HUES6 (cell line): ENCODE measurements around the gene UBE2J1.
"Not testable (repeated sequence)": the region's sequence is repeated elsewhere in the genome, so short reads cannot be mapped to it uniquely, and the experiment has no call there.

Experiments
- H3K27ac ChIP-seq: 2 replicates; pipeline ENCODE4 v1.7.0; 2013; ENCODE audit warnings: low read depth, mild to moderate bottlenecking, low read length, inconsistent platforms
- H3K27me3 ChIP-seq: 2 replicates; pipeline ENCODE4 v1.6.1; 2013; ENCODE audit warnings: low read length; ENCODE audit not compliant: control insufficient read depth, insufficient read depth
- H3K36me3 ChIP-seq: 2 replicates; pipeline ENCODE4 v1.6.1; 2013; ENCODE audit warnings: low read length; ENCODE audit not compliant: control insufficient read depth, insufficient read depth
- H3K4me1 ChIP-seq: 2 replicates; pipeline ENCODE4 v1.6.1; 2013; ENCODE audit warnings: low read length; ENCODE audit not compliant: control insufficient read depth, insufficient read depth
- H3K4me3 ChIP-seq: 2 replicates; pipeline ENCODE4 v1.5.1; 2013; ENCODE audit warnings: low read depth, low read length
- H3K9ac ChIP-seq: one replicate; pipeline ENCODE4 v1.6.1; 2013; ENCODE audit warnings: mild to moderate bottlenecking, low read length
- H3K9me3 ChIP-seq: 2 replicates; pipeline ENCODE4 v1.6.1; 2013; ENCODE audit warnings: low read depth, low read length; ENCODE audit not compliant: control insufficient read depth, insufficient read depth

The UBE2J1 gene, protein sequence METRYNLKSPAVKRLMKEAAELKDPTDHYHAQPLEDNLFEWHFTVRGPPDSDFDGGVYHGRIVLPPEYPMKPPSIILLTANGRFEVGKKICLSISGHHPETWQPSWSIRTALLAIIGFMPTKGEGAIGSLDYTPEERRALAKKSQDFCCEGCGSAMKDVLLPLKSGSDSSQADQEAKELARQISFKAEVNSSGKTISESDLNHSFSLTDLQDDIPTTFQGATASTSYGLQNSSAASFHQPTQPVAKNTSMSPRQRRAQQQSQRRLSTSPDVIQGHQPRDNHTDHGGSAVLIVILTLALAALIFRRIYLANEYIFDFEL

DNA sequence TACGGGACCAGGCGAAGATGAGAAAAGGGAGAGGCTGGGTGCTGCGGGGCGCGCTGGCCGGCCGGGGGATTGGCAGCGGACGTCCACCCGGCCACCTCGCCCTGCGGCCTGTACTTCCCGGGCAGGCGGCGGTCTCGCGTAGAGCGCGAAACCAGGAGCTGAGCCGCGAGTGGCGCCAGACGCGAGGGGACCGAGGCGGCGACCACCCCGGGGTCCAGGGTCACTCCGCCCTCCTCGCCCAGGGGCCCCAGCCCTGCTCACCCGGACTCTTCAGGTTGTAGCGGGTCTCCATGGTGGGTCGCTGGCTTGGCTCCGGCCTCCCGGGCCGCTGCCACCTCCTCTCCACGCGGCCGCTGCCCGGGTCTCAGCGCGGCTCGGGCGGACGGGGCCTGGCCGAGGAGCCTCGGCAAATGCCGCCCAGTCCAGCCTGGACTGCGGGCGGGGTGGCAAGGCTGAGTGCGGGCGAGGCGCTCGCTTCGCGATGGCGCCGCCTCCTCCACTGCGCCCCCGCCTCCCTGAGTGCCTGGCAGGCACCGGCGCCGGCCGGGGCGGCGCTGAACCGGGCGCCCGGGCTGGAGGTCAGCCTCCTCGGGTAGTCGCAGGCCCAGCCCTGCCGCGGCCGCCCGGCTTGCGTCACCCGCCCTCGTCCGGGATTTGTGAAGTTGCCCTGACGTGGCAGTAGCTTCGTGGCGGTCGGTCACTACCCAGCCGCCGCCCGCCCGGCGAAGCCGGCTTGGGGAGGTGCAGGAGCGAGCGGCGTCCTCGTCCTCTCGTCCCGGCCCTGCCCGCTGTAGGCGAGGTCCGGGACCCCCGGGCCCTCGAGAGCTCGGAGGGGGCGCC, at the start of gene UBE2J1:
UBE2J1 (minus strand) TSS at position 445 of the 840 bp plus-strand sequence; CDS start at position 292, 153 bp downstream.
- Histone ChIP-seq H3K9me3 (no peaks in the 10 kb centered on the region), H3K4me3 (peak within 1 kb of the TSS; percentile 68), H3K36me3 (no peaks in the 10 kb centered on the region), H3K27me3 (peaks cover 5% of the 10 kb centered on the region; the same call in 1 of the 2 replicates), H3K9ac (peak within 1 kb of the TSS; percentile 97), H3K27ac (peak within 1 kb of the TSS; percentile 36; the same call in 1 of the 2 replicates), H3K4me1 (peaks cover 24% of the 10 kb centered on the region; the same call in 1 of the 2 replicates)

GRCh38 chr6:89400912-89401399, 48.4 kb upstream of the UBE2J1 start:
- Histone ChIP-seq H3K27ac (no peak overlapping the region), H3K4me3 (no peak overlapping the region), H3K9ac (no peak overlapping the region), H3K9me3 (no peaks in the 10 kb centered on the region), H3K4me1 (peaks cover 5% of the 10 kb centered on the region; the same call in 1 of the 2 replicates), H3K27me3 (no peaks in the 10 kb centered on the region), H3K36me3 (no peaks in the 10 kb centered on the region)

GRCh38 chr6:89400050-89400449, 47.5 kb upstream of the UBE2J1 start:
- Histone ChIP-seq H3K36me3 (no peaks in the 10 kb centered on the region), H3K9ac (no peak overlapping the region), H3K4me1 (no peaks in the 10 kb centered on the region), H3K27ac (no peak overlapping the region), H3K9me3 (no peaks in the 10 kb centered on the region), H3K27me3 (no peaks in the 10 kb centered on the region), H3K4me3 (no peak overlapping the region)

GRCh38 chr6:89398762-89399525, 46.4 kb upstream of the UBE2J1 start:
- Histone ChIP-seq H3K9me3 (no peaks in the 10 kb centered on the region), H3K9ac (no peak overlapping the region), H3K4me3 (no peak overlapping the region), H3K27ac (no peak overlapping the region), H3K27me3 (no peaks in the 10 kb centered on the region), H3K36me3 (no peaks in the 10 kb centered on the region), H3K4me1 (no peaks in the 10 kb centered on the region)

- not testable (repeated sequence) for H3K27me3 ChIP-seq, H3K4me1 ChIP-seq, H3K27ac ChIP-seq, H3K9me3 ChIP-seq, H3K4me3 ChIP-seq, H3K36me3 ChIP-seq, H3K9ac ChIP-seq
Measured at GRCh38 chr6:89397884-89398283, 45.4 kb upstream of the UBE2J1 start.

- Histone ChIP-seq H3K36me3 (no peaks in the 10 kb centered on the region), H3K27ac (no peak overlapping the region), H3K9me3 (no peaks in the 10 kb centered on the region)
Measured at GRCh38 chr6:89393659-89394058, 41.1 kb upstream of the UBE2J1 start.

GRCh38 chr6:89392823-89393222, 40.3 kb upstream of the UBE2J1 start:
- Histone ChIP-seq H3K27me3 (no peaks in the 10 kb centered on the region), H3K36me3 (no peaks in the 10 kb centered on the region), H3K4me3 (no peak overlapping the region), H3K9me3 (no peaks in the 10 kb centered on the region), H3K27ac (no peak overlapping the region), H3K9ac (no peak overlapping the region), H3K4me1 (no peaks in the 10 kb centered on the region)

More at GRCh38 chr6:89393659-89394058, 41.1 kb upstream of the UBE2J1 start:
- H3K4me1 ChIP-seq: no peaks in the 10 kb centered on the region
- H3K9ac ChIP-seq: no peak overlapping the region
- no peak overlapping the region for H3K4me3 ChIP-seq
- H3K27me3 ChIP-seq: no peaks in the 10 kb centered on the region

- Histone ChIP-seq H3K27me3 (no peaks in the 10 kb centered on the region), H3K4me1 (peaks cover 6% of the 10 kb centered on the region), H3K36me3 (no peaks in the 10 kb centered on the region), H3K4me3 (no peak overlapping the region), H3K9me3 (no peaks in the 10 kb centered on the region), H3K9ac (no peak overlapping the region), H3K27ac (no peak overlapping the region)
Measured at GRCh38 chr6:89388846-89389245, 36.3 kb upstream of the UBE2J1 start.

GRCh38 chr6:89387516-89388201, 35.1 kb upstream of the UBE2J1 start:
- H3K27ac ChIP-seq: no peak overlapping the region
- H3K9ac ChIP-seq: no peak overlapping the region

GRCh38 chr6:89386917-89387491, 34.5 kb upstream of the UBE2J1 start:
- Histone ChIP-seq H3K27ac (no peak overlapping the region), H3K9ac (no peak overlapping the region), H3K4me3 (no peak overlapping the region), H3K36me3 (no peaks in the 10 kb centered on the region), H3K9me3 (no peaks in the 10 kb centered on the region), H3K4me1 (peaks cover 6% of the 10 kb centered on the region), H3K27me3 (no peaks in the 10 kb centered on the region)

More at GRCh38 chr6:89387516-89388201, 35.1 kb upstream of the UBE2J1 start:
- Histone ChIP-seq H3K36me3 (no peaks in the 10 kb centered on the region), H3K27me3 (no peaks in the 10 kb centered on the region), H3K9me3 (no peaks in the 10 kb centered on the region), H3K4me3 (no peak overlapping the region), H3K4me1 (peaks cover 6% of the 10 kb centered on the region)
